ENCODE measurements around the gene CDK5R1. TPM values are rescaled to one million over a fixed set of nuclear protein-coding genes. Genes with fewer than 3 reads are reported as not detected.

The CDK5R1 gene
- total RNA-seq, 1 experiment from 2014 or later = 3.9 TPM

- no peaks in the 10 kb centered on the region for H3K4me1 ChIP-seq (ENCODE audit: insufficient read depth, low read length, poor library complexity, severe bottlenecking)
- CTCF ChIA-PET = no interaction called here
- BruUV-seq (replicated peaks) = no TSS peak
- POLR2A ChIA-PET (ENCODE audit: low non-redundant PET) = interaction anchor here (0.6 kb wide), 1 partner anchor 11 kb away, joined by 3 read pairs; no protein-coding TSS in a partner anchor
- H3K27me3 ChIP-seq (replicated peaks; ENCODE audit: insufficient read depth, low read depth, low read length, poor library complexity) = no peaks in the 10 kb centered on the region
- H3K9me3 ChIP-seq (ENCODE audit: low read depth, low read length, poor library complexity, severe bottlenecking) = no peaks in the 10 kb centered on the region
- no peak for DNase-seq (ENCODE audit: low spot score)
- intact Hi-C loops (cut with micrococcal nuclease; ENCODE audit: unreplicated experiment) = no loop called here
- H3K4me3 ChIP-seq (ENCODE audit: low read depth, low read length, poor library complexity, severe bottlenecking) = no peak overlapping the region
- TF ChIP-seq EZH2 (IDR thresholded peaks at IDR 0.05; ENCODE audit: borderline replicate concordance, low read depth, low read length, poor library complexity, severe bottlenecking) = no peak
- TF ChIP-seq CTCF (conservative IDR thresholded peaks at IDR 0.05; ENCODE audit: low read depth, low read length) = no peak
- no peak overlapping the region for H3K27ac ChIP-seq (ENCODE audit: low read depth, low read length, poor library complexity, severe bottlenecking)
- H3K36me3 ChIP-seq (ENCODE audit: insufficient read depth, low read length, poor library complexity, severe bottlenecking) = no peaks in the 10 kb centered on the region
These were observed 22.1 kb downstream of the CDK5R1 start for GRCh38 chr17:32508926-32509325.

DNA sequence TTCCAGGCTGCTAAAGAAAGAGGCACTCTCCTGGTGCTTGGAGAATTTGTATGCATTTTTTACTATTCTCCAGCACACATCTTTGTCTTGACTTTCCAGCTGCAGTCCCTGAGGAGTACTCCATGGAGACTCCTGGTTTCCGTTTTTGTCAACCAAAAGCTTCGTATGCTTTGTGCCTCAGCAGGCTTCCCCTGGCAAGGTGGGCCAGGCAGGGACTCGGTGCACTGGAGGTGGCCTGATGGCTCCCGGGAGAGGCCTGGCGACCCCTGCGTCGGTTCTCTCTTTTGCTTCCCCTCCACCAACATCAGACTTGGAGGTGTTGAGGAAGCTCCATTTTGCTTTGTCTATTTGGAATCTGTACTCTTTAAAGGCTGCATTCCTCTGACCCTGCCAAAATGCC lies 23.7 kb downstream of the CDK5R1 start:
- BruUV-seq (replicated peaks) = no TSS peak
- Histone ChIP-seq H3K36me3 (ENCODE audit: insufficient read depth, low read length, poor library complexity, severe bottlenecking) (no peaks in the 10 kb centered on the region), H3K9me3 (ENCODE audit: low read depth, low read length, poor library complexity, severe bottlenecking) (no peaks in the 10 kb centered on the region), H3K27me3 (replicated peaks; ENCODE audit: insufficient read depth, low read depth, low read length, poor library complexity) (no peaks in the 10 kb centered on the region), H3K4me3 (ENCODE audit: low read depth, low read length, poor library complexity, severe bottlenecking) (no peak overlapping the region), H3K27ac (ENCODE audit: low read depth, low read length, poor library complexity, severe bottlenecking) (no peak overlapping the region), H3K4me1 (ENCODE audit: insufficient read depth, low read length, poor library complexity, severe bottlenecking) (no peaks in the 10 kb centered on the region)
- TF ChIP-seq CTCF (conservative IDR thresholded peaks at IDR 0.05; ENCODE audit: low read depth, low read length) = no peak
- TF ChIP-seq EZH2 (IDR thresholded peaks at IDR 0.05; ENCODE audit: borderline replicate concordance, low read depth, low read length, poor library complexity, severe bottlenecking) = no peak
- ChIA-PET CTCF (no interaction called here), POLR2A (ENCODE audit: low non-redundant PET) (no interaction called here)
- no peak for DNase-seq (ENCODE audit: low spot score)
- intact Hi-C loops (cut with micrococcal nuclease; ENCODE audit: unreplicated experiment) = no loop called here

GRCh38 chr17:32512328-32512727 lies 25.5 kb downstream of the CDK5R1 start:
- no TSS peak for BruUV-seq (replicated peaks)
- no peaks in the 10 kb centered on the region for H3K36me3 ChIP-seq (ENCODE audit: insufficient read depth, low read length, poor library complexity, severe bottlenecking)
- ChIA-PET CTCF (no interaction called here), POLR2A (ENCODE audit: low non-redundant PET) (no interaction called here)
- no peaks in the 10 kb centered on the region for H3K4me1 ChIP-seq (ENCODE audit: insufficient read depth, low read length, poor library complexity, severe bottlenecking)
- H3K27ac ChIP-seq (ENCODE audit: low read depth, low read length, poor library complexity, severe bottlenecking) = no peak overlapping the region
- no peaks in the 10 kb centered on the region for H3K9me3 ChIP-seq (ENCODE audit: low read depth, low read length, poor library complexity, severe bottlenecking)
- H3K27me3 ChIP-seq (replicated peaks; ENCODE audit: insufficient read depth, low read depth, low read length, poor library complexity) = no peaks in the 10 kb centered on the region
- no peak overlapping the region for H3K4me3 ChIP-seq (ENCODE audit: low read depth, low read length, poor library complexity, severe bottlenecking)
- intact Hi-C loops (cut with micrococcal nuclease; ENCODE audit: unreplicated experiment) = no loop called here
- DNase-seq (ENCODE audit: low spot score) = no peak
- TF ChIP-seq EZH2 (IDR thresholded peaks at IDR 0.05; ENCODE audit: borderline replicate concordance, low read depth, low read length, poor library complexity, severe bottlenecking) = no peak
- no peak for TF ChIP-seq CTCF (conservative IDR thresholded peaks at IDR 0.05; ENCODE audit: low read depth, low read length)

All from A673 (cell line).